ENCODE data around the gene AAK1.

- TF ChIP-seq CTCF (conservative IDR thresholded peaks at IDR 0.05 in 1 of 2, IDR thresholded peaks at IDR 0.05 in 1 of 2; ENCODE audit: extremely low read depth in 1 of 2, insufficient read depth in 1 of 2, low read depth in 1 of 2, low read length in 2 of 2), result no peak
- TF ChIP-seq EZH2 (IDR thresholded peaks at IDR 0.05; ENCODE audit: borderline replicate concordance, low read length), result no peak
These were observed 46.4 kb upstream of the AAK1 start for GRCh38 chr2:69689969-69690368.
